Epithelial cell of proximal tubule (primary cell): ENCODE data around the gene ESPNL. TPM values are rescaled to one million over a fixed set of nuclear protein-coding genes. Genes with fewer than 3 reads are reported as not detected.
"Not testable (repeated sequence)": the region's sequence is repeated elsewhere in the genome, so short reads cannot be mapped to it uniquely, and the experiment has no call there.

Source experiments
- DNase-seq: peaks from one replicate; pipeline ENCODE4 v3.0.0-alpha.2; 2011; ENCODE audit warnings: low read depth
- H3K4me3 ChIP-seq: 2 replicates; pipeline ENCODE4 v1.5.1; 2011; ENCODE audit warnings: low read depth, mild to moderate bottlenecking, low read length
- CTCF ChIP-seq: conservative IDR thresholded peaks from 2 replicates; pipeline ENCODE4 v1.5.1; 2012; ENCODE audit warnings: low read depth, mild to moderate bottlenecking, low read length
- total RNA-seq: library from RNA; depleted of rRNA; stranded (reverse); fragments of >200 nt; gene quantifications from 2 replicates; pipeline ENCODE4 v1.2.3, GENCODE V29; 2015

ESPNL gene
- total RNA-seq, 1 donor from 2014 or later, result 2.7 TPM

GRCh38 chr2:238114331-238114841 lies 14.2 kb downstream of the ESPNL start:
- TF ChIP-seq CTCF, result no peak
- DNase-seq, result no peak
- H3K4me3 ChIP-seq, result no peak overlapping the region

GRCh38 chr2:238114851-238115660 lies 14.9 kb downstream of the ESPNL start:
- no peak for DNase-seq
- no peak overlapping the region for H3K4me3 ChIP-seq
- no peak for TF ChIP-seq CTCF

GRCh38 chr2:238115709-238116108 lies 15.6 kb downstream of the ESPNL start:
- H3K4me3 ChIP-seq, DNase-seq: not testable (repeated sequence)

GRCh38 chr2:238116298-238117198 lies 16.4 kb downstream of the ESPNL start:
- no peak for TF ChIP-seq CTCF
- DNase-seq, result no peak
- no peak overlapping the region for H3K4me3 ChIP-seq

GRCh38 chr2:238117199-238118154 lies 17.3 kb downstream of the ESPNL start:
- no peak for DNase-seq
- H3K4me3 ChIP-seq, result no peak overlapping the region
- TF ChIP-seq CTCF, result no peak

- no peak for DNase-seq
- H3K4me3 ChIP-seq, result no peak overlapping the region
- TF ChIP-seq CTCF, result no peak
Observed at GRCh38 chr2:238119756-238120462, 19.8 kb downstream of the ESPNL start.
